ENCODE measurements around the gene SPACA7.

GRCh38 chr13:112453874-112454647 is 77.9 kb downstream of the SPACA7 start:
- no peak for TF ChIP-seq ASH2L (IDR thresholded peaks at IDR 0.05; ENCODE audit: borderline replicate concordance, low read depth)
- TF ChIP-seq HDAC6 (IDR thresholded peaks at IDR 0.05; ENCODE audit: unreplicated experiment), result no peak
- TF ChIP-seq PRDM15 (CRISPR knock-in tag; IDR thresholded peaks at IDR 0.05), result no peak
- no peak for TF ChIP-seq ZNF274 (IDR thresholded peaks at IDR 0.05; ENCODE audit: insufficient read depth, insufficient read length)
- no peak for TF ChIP-seq BHLHE40 (IDR thresholded peaks at IDR 0.05; ENCODE audit: borderline replicate concordance in 1 of 2, low read depth in 2 of 2, low read length in 1 of 2)
- no peak for TF ChIP-seq CREB1 (IDR thresholded peaks at IDR 0.05; ENCODE audit: low read depth)
- no peak for TF ChIP-seq CTCF (IDR thresholded peaks at IDR 0.05 in 2 of 3, conservative IDR thresholded peaks at IDR 0.05 in 1 of 3; ENCODE audit: control insufficient read depth in 2 of 3, extremely low read depth in 1 of 3, insufficient read depth in 1 of 3, low read depth in 3 of 3, low read length in 3 of 3)
- no peak for TF ChIP-seq CEBPZ (IDR thresholded peaks at IDR 0.05; ENCODE audit: low read depth, low read length)
- no peak for TF ChIP-seq SP1 (IDR thresholded peaks at IDR 0.05; ENCODE audit: low read depth, low read length)
- no peak for TF ChIP-seq PKNOX1 (IDR thresholded peaks at IDR 0.05)
- TF ChIP-seq ATF7 (IDR thresholded peaks at IDR 0.05; ENCODE audit: low read depth), result no peak
- no peak for TF ChIP-seq CREM (IDR thresholded peaks at IDR 0.05; ENCODE audit: low read depth)
- TF ChIP-seq TCF12 (IDR thresholded peaks at IDR 0.05; ENCODE audit: low read depth, low read length), result no peak
- no peak for TF ChIP-seq TCF7 (IDR thresholded peaks at IDR 0.05; ENCODE audit: borderline replicate concordance)
